K562 (cell line): Measurements from ENCODE around the gene CAMK2B. TPM values are rescaled to one million over a fixed set of nuclear protein-coding genes. Genes with fewer than 3 reads are reported as not detected.

ENCODE experiments used
- ATAC-seq: fragments of 200-7000 bp; cut with Tn5 transposase; 3 replicates; pipeline ENCODE4 v1.9.1; 2020; ENCODE audit warnings: moderate library complexity
- BruUV-seq: library from RNA; stranded (reverse); fragments of 400-500 nt; replicated peaks from 2 replicates; lab custom pipeline; 2021; lab: Mats Ljungman, UMichigan
- CTCF ChIA-PET: fragments of 300-600 bp; formaldehyde crosslinking; extraction: SDS; loops from one replicate; lab custom pipeline; 2021; ENCODE audit warnings: low intra/inter-chr PET ratio; lab: Yijun Ruan, JAX
- POLR2A ChIA-PET: fragments of 300-600, 350-650 bp; sonication (Branson Sonifier 250); formaldehyde crosslinking; extraction: SDS; loops from one replicate; lab custom pipeline; 2021; ENCODE audit warnings: antibody characterized with exemption, inconsistent platforms; lab: Yijun Ruan, JAX
- DNase-seq, 4 experiments: peaks; one replicate each; pipeline versions ENCODE4 v3.0.0 to v3.0.0-alpha.2; 2011 to 2018; ENCODE audit warnings: low spot score in 3 of 4, mixed read lengths in 3 of 4; ENCODE audit errors: extremely low read depth in 1 of 4
- FAIRE-seq: peaks from 2 replicates; lab custom pipeline; 2011; peaks lifted over from hg19 to GRCh38; lab: Jason Lieb, UNC
- H2AFZ ChIP-seq: 2 replicates; pipeline ENCODE4 v1.6.0; 2011; ENCODE audit warnings: low read depth, low read length, control low read depth, inconsistent platforms
- H3K27ac ChIP-seq: fragments of 200-600 bp; 3 replicates; pipeline ENCODE4 v1.8.0; 2011; ENCODE audit warnings: low read depth, mild to moderate bottlenecking, control low read depth, inconsistent platforms, low read length, moderate library complexity, mixed read lengths; ENCODE audit errors: extremely low read depth
- H3K27me3 ChIP-seq, 2 experiments: fragments of 300-600 bp in 1 of 2; 2 replicates in 1 of 2; 3 replicates in 1 of 2; pipeline versions ENCODE4 v1.6.0 to v1.8.0; 2011; ENCODE audit warnings: inconsistent platforms in 2 of 2, low read length in 2 of 2, mild to moderate bottlenecking in 1 of 2, mixed read lengths in 1 of 2, moderate library complexity in 1 of 2; ENCODE audit not compliant: control insufficient read depth in 2 of 2, insufficient read depth in 2 of 2
- H3K36me3 ChIP-seq: fragments of 300-600 bp; 3 replicates; pipeline ENCODE4 v1.8.0; 2011; ENCODE audit warnings: mild to moderate bottlenecking, low read length, inconsistent platforms; ENCODE audit not compliant: control insufficient read depth, insufficient read depth
- H3K4me1 ChIP-seq, 2 experiments: fragments of 200-600 bp in 1 of 2; replicated peaks in 1 of 2; 2 replicates in 1 of 2; 3 replicates in 1 of 2; pipeline versions ENCODE4 v1.5.1 to v1.8.0; 2011; ENCODE audit warnings: inconsistent platforms in 2 of 2, low read length in 2 of 2, mild to moderate bottlenecking in 1 of 2, mixed read lengths in 1 of 2, moderate library complexity in 1 of 2; ENCODE audit not compliant: control insufficient read depth in 2 of 2, insufficient read depth in 2 of 2
- H3K4me2 ChIP-seq: 2 replicates; pipeline ENCODE4 v1.6.1; 2011; ENCODE audit warnings: low read length, control low read depth, inconsistent platforms, mixed read lengths; ENCODE audit not compliant: insufficient read depth
- H3K4me3 ChIP-seq: fragments of 200-600 bp; sonication (generic), shearing (Covaris generic); 2 replicates; pipeline ENCODE4 v1.5.1; 2016; ENCODE audit warnings: control low read depth, inconsistent platforms
- H3K79me2 ChIP-seq: fragments of 200-600 bp; 3 replicates; pipeline ENCODE4 v1.8.0; 2011; ENCODE audit warnings: low read length, inconsistent platforms; ENCODE audit not compliant: control insufficient read depth, insufficient read depth
- H3K9ac ChIP-seq, 2 experiments: 2 replicates each; pipeline versions ENCODE4 v1.6.0 to v1.6.1; 2011; ENCODE audit warnings: low read depth in 2 of 2, low read length in 2 of 2, control low read depth in 1 of 2, inconsistent platforms in 1 of 2, mild to moderate bottlenecking in 1 of 2, mixed read lengths in 1 of 2; ENCODE audit not compliant: insufficient read depth in 1 of 2
- H3K9me1 ChIP-seq: one replicate; pipeline ENCODE4 v1.6.0; 2011; ENCODE audit warnings: inconsistent platforms, mild to moderate bottlenecking, low read length, moderate library complexity; ENCODE audit not compliant: control insufficient read depth, insufficient read depth
- H3K9me3 ChIP-seq: replicated peaks from 2 replicates; pipeline ENCODE4 v1.5.1; 2011; ENCODE audit warnings: low read depth, low read length, inconsistent platforms; ENCODE audit not compliant: control insufficient read depth, insufficient read depth
- H4K20me1 ChIP-seq: replicated peaks from 2 replicates; pipeline ENCODE4 v1.6.1; 2011; ENCODE audit warnings: low read length, inconsistent platforms, mixed read lengths; ENCODE audit not compliant: control insufficient read depth, insufficient read depth
- ARHGAP35 ChIP-seq: fragments of 450-650 bp; IDR thresholded peaks from 2 replicates; pipeline ENCODE4 v1.6.1; 2018; ENCODE audit not compliant: partially characterized antibody
- EZH2 ChIP-seq: IDR thresholded peaks from 2 replicates; pipeline ENCODE4 v1.6.1; 2012; ENCODE audit warnings: low read depth, mild to moderate bottlenecking, inconsistent platforms, low read length, borderline replicate concordance
- HDAC2 ChIP-seq: fragments of 450-650 bp; IDR thresholded peaks from 2 replicates; pipeline ENCODE4 v1.6.1; 2016; ENCODE audit warnings: mild to moderate bottlenecking
- NRF1 ChIP-seq, 2 experiments: fragments of 450-650 bp; IDR thresholded peaks in 1 of 2; conservative IDR thresholded peaks in 1 of 2; 2 replicates each; pipeline ENCODE4 v1.6.1; 2014; ENCODE audit warnings: mild to moderate bottlenecking in 2 of 2
- ZNF586 ChIP-seq: fragments of 450-650 bp; formaldehyde crosslinking; conservative IDR thresholded peaks from 2 replicates; pipeline ENCODE4 v1.4.0; 2020; ENCODE audit warnings: mild to moderate bottlenecking, moderate library complexity
- WGBS: fragments of 100-300 bp; shearing (Covaris generic); methylation state at CpG from one replicate; pipeline ENCODE4 v1.1.6; 2016; ENCODE audit warnings: low coverage, mixed read lengths; ENCODE audit not compliant: insufficient coverage; ENCODE audit errors: missing lambda C conversion rate; 5-methylcytosine and 5-hydroxymethylcytosine counted together
- in situ Hi-C: fragments of 300-500 bp; cut with MboI; formaldehyde crosslinking; loops from 4 replicates; pipeline ENCODE4 v1.15.0; 2018; ENCODE audit warnings: inconsistent platforms, mixed read lengths
- intact Hi-C: fragments of 100-400 bp; cut with micrococcal nuclease; formaldehyde crosslinking; loops from 2 replicates; pipeline ENCODE4 v1.14.2; 2022
- polyA plus RNA-seq, 8 experiments: library from polyadenylated mRNA; depleted of rRNA in 4 of 8; stranded (reverse) in 5 of 8; unstranded in 3 of 8; fragments of >200 nt; fragmentation: Nextera tagmentation in 2 of 8; fragmentation: Illumina TruSeq in 1 of 8; extraction: Ambion mirVana in 2 of 8; extraction: Trizol in 1 of 8; gene quantifications; 2 replicates each; pipeline versions ENCODE4 v1.2.1 to v1.2.3, GENCODE V29; 2011 to 2014; ENCODE audit warnings: inconsistent platforms in 1 of 8, missing spikeins in 1 of 8
- total RNA-seq, 7 experiments: library from RNA; depleted of rRNA in 6 of 7; stranded (reverse); fragments of >200 nt in 6 of 7; fragmentation: Illumina TruSeq in 2 of 7; extraction: Trizol in 2 of 7; gene quantifications; 2 replicates each; pipeline versions ENCODE4 v1.2.1 to v1.2.3, GENCODE V29; 2011 to 2021; ENCODE audit warnings: low replicate concordance in 1 of 7
- TF ChIP-seq, protein P1 (sequence below): fragments of 450-650 bp; IDR thresholded peaks from 2 replicates; pipeline ENCODE4 v1.6.1; 2018; ENCODE audit not compliant: partially characterized antibody
- TF ChIP-seq, protein P2 (sequence below), 2 experiments: fragments of 200-800 bp in 1 of 2; sonication (Bioruptor generic) in 1 of 2; sonication (generic) in 1 of 2; formaldehyde crosslinking in 1 of 2; IDR thresholded peaks in 1 of 2; conservative IDR thresholded peaks in 1 of 2; 2 replicates each; pipeline versions ENCODE4 v1.5.0 to v1.6.1; 2016 to 2020; ENCODE audit warnings: missing compliant biosample characterization in 1 of 2, missing genetic modification characterization in 1 of 2, missing genetic modification reagents in 1 of 2

Gene CAMK2B
- total and polyA plus RNA-seq, 9 of the 15 experiments (the other 6 are each of a cell fraction or from before 2014, with no cell fraction given): 0.04 to 0.09 (median 0.05) TPM; not detected in 4

DNA sequence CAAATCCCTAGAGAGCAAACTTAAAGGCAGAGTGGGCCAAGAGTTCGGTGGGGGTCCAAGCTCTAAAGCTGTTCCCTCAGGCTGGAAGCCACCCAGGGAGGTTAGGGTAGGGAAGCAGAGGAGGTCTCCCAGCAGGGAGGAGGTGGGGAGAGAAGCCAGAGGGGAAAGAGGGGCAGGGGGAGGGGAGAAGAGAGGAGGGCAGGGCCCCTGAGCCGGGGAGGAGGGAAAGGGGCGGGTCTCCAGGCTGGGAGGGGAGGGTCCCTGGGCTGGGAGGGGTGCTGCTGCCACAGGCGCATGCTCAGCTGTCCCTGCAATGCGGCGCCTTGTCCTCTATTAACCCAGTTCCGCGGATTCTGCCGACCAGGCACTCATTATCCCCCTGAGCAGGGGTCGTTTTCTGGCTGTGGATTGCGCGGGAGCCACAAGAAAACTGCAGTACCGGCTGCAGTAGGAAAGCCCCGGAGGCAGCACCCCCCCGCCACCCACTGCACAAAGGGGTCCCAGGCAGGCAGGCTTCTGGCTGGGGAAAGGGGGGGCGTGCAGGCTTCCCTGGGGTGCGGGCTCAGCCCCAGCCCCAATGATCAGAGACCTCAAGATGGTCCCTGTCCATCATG, 49.3 kb downstream of the CAMK2B start:
- no TSS peak for BruUV-seq
- in situ Hi-C loops: no loop called here
- ATAC-seq: peak; percentile 50; the same call in 1 of the 3 replicates
- peaks cover 40 to 89% of the 10 kb centered on the region in 2 experiments; a peak in 4 of 5 replicates for H3K27me3 ChIP-seq
- H3K4me2 ChIP-seq: no peak overlapping the region
- H4K20me1 ChIP-seq: no peaks in the 10 kb centered on the region; the same call in 1 of the 2 replicates
- H3K4me1 ChIP-seq: peaks cover 0 to 22% of the 10 kb centered on the region in 2 experiments; a peak in 4 of 5 replicates
- H3K79me2 ChIP-seq: no peaks in the 10 kb centered on the region
- no peaks in the 10 kb centered on the region for H3K9me3 ChIP-seq
- no peaks in the 10 kb centered on the region for H3K36me3 ChIP-seq
- H3K9ac ChIP-seq: no peak overlapping the region; a peak in 1 of 4 replicates
- no peaks in the 10 kb centered on the region for H3K9me1 ChIP-seq
- H3K4me3 ChIP-seq: no peak overlapping the region
- ChIA-PET CTCF (no interaction called here), POLR2A (no interaction called here)
- peak; percentile 35 to 80 (median 64) for DNase-seq
- TF ChIP-seq NRF1 (conservative IDR thresholded peaks at IDR 0.05 in 1 of 2, IDR thresholded peaks at IDR 0.05 in 1 of 2) (peak; percentile 63 to 65), ARHGAP35 (no peak), ZNF586 (CRISPR knock-in tag) (no peak), HDAC2 (no peak), EZH2 (no peak)
- TF ChIP-seq, protein P1, sequence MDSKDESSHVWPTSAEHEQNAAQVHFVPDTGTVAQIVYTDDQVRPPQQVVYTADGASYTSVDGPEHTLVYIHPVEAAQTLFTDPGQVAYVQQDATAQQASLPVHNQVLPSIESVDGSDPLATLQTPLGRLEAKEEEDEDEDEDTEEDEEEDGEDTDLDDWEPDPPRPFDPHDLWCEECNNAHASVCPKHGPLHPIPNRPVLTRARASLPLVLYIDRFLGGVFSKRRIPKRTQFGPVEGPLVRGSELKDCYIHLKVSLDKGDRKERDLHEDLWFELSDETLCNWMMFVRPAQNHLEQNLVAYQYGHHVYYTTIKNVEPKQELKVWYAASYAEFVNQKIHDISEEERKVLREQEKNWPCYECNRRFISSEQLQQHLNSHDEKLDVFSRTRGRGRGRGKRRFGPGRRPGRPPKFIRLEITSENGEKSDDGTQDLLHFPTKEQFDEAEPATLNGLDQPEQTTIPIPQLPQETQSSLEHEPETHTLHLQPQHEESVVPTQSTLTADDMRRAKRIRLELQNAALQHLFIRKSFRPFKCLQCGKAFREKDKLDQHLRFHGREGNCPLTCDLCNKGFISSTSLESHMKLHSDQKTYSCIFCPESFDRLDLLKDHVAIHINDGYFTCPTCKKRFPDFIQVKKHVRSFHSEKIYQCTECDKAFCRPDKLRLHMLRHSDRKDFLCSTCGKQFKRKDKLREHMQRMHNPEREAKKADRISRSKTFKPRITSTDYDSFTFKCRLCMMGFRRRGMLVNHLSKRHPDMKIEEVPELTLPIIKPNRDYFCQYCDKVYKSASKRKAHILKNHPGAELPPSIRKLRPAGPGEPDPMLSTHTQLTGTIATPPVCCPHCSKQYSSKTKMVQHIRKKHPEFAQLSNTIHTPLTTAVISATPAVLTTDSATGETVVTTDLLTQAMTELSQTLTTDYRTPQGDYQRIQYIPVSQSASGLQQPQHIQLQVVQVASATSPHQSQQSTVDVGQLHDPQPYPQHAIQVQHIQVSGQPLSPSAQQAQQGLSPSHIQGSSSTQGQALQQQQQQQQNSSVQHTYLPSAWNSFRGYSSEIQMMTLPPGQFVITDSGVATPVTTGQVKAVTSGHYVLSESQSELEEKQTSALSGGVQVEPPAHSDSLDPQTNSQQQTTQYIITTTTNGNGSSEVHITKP: no peak
- TF ChIP-seq, protein P2, sequence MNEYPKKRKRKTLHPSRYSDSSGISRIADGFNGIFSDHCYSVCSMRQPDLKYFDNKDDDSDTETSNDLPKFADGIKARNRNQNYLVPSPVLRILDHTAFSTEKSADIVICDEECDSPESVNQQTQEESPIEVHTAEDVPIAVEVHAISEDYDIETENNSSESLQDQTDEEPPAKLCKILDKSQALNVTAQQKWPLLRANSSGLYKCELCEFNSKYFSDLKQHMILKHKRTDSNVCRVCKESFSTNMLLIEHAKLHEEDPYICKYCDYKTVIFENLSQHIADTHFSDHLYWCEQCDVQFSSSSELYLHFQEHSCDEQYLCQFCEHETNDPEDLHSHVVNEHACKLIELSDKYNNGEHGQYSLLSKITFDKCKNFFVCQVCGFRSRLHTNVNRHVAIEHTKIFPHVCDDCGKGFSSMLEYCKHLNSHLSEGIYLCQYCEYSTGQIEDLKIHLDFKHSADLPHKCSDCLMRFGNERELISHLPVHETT (CRISPR knock-in tag; conservative IDR thresholded peaks at IDR 0.05 in 1 of 2, IDR thresholded peaks at IDR 0.05 in 1 of 2): no peak
- TF ChIP-seq, all 486 proteins: peak for 1
- H2AFZ ChIP-seq: no peak overlapping the region
- no peak for FAIRE-seq
- no peak overlapping the region for H3K27ac ChIP-seq
- intact Hi-C loops: no loop called here
- WGBS: 17% methylated on average over 7 of the region's 17 CpGs
